Measurements from ENCODE around the gene SIGMAR1.

DNA sequence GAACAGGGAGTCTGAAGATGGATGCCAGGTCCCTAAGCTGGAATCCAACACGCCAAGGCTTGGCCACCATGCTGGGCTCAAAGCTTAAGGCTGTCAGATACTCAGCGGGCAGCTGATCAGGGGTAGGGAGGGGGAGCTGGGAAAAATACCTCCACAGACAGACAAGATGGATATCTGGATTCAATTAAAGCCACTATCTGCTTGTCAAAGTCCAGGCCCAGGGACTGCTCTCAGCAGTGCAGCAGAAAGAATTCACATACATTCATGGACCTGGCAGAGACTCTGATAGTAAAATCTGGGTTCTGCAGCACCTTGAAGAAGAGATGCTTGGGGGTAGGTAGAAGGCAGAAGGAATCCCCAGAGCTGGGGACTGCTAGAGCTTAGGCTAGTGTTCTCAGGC is 22.5 kb downstream of the SIGMAR1 start:
- TF ChIP-seq, protein P1, sequence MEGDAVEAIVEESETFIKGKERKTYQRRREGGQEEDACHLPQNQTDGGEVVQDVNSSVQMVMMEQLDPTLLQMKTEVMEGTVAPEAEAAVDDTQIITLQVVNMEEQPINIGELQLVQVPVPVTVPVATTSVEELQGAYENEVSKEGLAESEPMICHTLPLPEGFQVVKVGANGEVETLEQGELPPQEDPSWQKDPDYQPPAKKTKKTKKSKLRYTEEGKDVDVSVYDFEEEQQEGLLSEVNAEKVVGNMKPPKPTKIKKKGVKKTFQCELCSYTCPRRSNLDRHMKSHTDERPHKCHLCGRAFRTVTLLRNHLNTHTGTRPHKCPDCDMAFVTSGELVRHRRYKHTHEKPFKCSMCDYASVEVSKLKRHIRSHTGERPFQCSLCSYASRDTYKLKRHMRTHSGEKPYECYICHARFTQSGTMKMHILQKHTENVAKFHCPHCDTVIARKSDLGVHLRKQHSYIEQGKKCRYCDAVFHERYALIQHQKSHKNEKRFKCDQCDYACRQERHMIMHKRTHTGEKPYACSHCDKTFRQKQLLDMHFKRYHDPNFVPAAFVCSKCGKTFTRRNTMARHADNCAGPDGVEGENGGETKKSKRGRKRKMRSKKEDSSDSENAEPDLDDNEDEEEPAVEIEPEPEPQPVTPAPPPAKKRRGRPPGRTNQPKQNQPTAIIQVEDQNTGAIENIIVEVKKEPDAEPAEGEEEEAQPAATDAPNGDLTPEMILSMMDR (conservative IDR thresholded peaks at IDR 0.05; ENCODE audit: low read length): no peak
- TF ChIP-seq EZH2phosphoT487 (IDR thresholded peaks at IDR 0.05; ENCODE audit: borderline replicate concordance): no peak

All from Loucy (cell line).